NK-92 treated with Interleukin-12 subunit alpha and Interleukin-12 subunit beta, amount 100 ng/mL, for 24 hours (cell line): ENCODE results near the gene PDGFRB.
"Not testable (repeated sequence)": the region's sequence is repeated elsewhere in the genome, so short reads cannot be mapped to it uniquely, and the experiment has no call there.

ENCODE experiments used
- DNase-seq: peaks from one replicate; lab custom pipeline; 2025; lab: John Stamatoyannopoulos, UW

PDGFRB gene

GRCh38 chr5:150114102-150114641, 41.5 kb downstream of the PDGFRB start:
- DNase-seq: no peak

- DNase-seq: no peak
Measured at GRCh38 chr5:150113047-150113744, 42.4 kb downstream of the PDGFRB start.

- DNase-seq: no peak
Measured at GRCh38 chr5:150112201-150113046, 43.2 kb downstream of the PDGFRB start.

- DNase-seq: no peak
Measured at GRCh38 chr5:150111122-150111521, 44.5 kb downstream of the PDGFRB start.

GRCh38 chr5:150109921-150110320, 45.7 kb downstream of the PDGFRB start:
- no peak for DNase-seq

GRCh38 chr5:150108711-150109514, 46.7 kb downstream of the PDGFRB start:
- no peak for DNase-seq

GRCh38 chr5:150107909-150108447, 47.7 kb downstream of the PDGFRB start:
- DNase-seq: no peak

GRCh38 chr5:150106674-150107426, 48.8 kb downstream of the PDGFRB start:
- DNase-seq: no peak

GRCh38 chr5:150105928-150106615, 49.6 kb downstream of the PDGFRB start:
- DNase-seq: no peak

- DNase-seq: no peak
Measured at GRCh38 chr5:150104550-150104870, 51.1 kb downstream of the PDGFRB start.

- no peak for DNase-seq
Measured at GRCh38 chr5:150103678-150104549, 51.7 kb downstream of the PDGFRB start.

GRCh38 chr5:150101023-150101422, 54.6 kb downstream of the PDGFRB start:
- no peak for DNase-seq

GRCh38 chr5:150097152-150097551, 58.5 kb downstream of the PDGFRB start:
- no peak for DNase-seq

GRCh38 chr5:150092159-150092787, 63.4 kb downstream of the PDGFRB start:
- DNase-seq: no peak

GRCh38 chr5:150085950-150086715, 69.5 kb downstream of the PDGFRB start, which contains the start of gene CSF1R:
CSF1R (minus strand) TSS chr5:150086554; CDS start chr5:150086427, 127 bp downstream.
- DNase-seq: no peak

GRCh38 chr5:150085191-150085912, 70.3 kb downstream of the PDGFRB start:
- DNase-seq: no peak

- DNase-seq: not testable (repeated sequence)
Measured at GRCh38 chr5:150084754-150085153, 70.9 kb downstream of the PDGFRB start.

- no peak for DNase-seq
Measured at GRCh38 chr5:150082889-150083288, 72.8 kb downstream of the PDGFRB start.
